AG10803 (cell line): ENCODE data around the gene ERGIC2.

Experiments used
- DNase-seq: peaks from one replicate; pipeline ENCODE4 v3.0.0; 2010; ENCODE audit warnings: low read depth
- H3K4me3 ChIP-seq: 2 replicates; pipeline ENCODE4 v1.5.1; 2011; ENCODE audit warnings: mild to moderate bottlenecking, low read length, control low read depth
- TF ChIP-seq, protein P1 (sequence below): conservative IDR thresholded peaks from 2 replicates; pipeline ENCODE4 v1.5.1; 2011; ENCODE audit warnings: mild to moderate bottlenecking, low read length, control low read depth, inconsistent platforms

The ERGIC2 gene

DNA sequence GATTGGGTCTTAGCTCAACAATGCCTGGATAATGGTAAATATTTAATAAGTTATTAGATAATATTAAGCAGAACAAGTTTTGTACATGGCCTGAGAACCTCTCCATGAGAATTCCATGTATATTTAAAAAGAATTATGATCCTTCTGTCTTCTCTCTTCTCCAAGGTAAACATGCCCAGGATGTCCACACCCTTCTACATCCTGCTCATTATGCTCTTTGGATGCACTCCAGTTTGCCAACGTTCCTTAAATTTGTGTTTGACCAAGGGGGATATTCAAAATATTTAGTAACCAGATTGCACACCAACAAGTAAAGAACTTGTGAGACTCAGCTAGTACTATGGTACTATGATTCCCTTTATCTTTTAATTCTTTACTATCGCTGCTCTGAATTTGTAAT is 44.8 kb upstream of the ERGIC2 start:
- TF ChIP-seq, protein P1, sequence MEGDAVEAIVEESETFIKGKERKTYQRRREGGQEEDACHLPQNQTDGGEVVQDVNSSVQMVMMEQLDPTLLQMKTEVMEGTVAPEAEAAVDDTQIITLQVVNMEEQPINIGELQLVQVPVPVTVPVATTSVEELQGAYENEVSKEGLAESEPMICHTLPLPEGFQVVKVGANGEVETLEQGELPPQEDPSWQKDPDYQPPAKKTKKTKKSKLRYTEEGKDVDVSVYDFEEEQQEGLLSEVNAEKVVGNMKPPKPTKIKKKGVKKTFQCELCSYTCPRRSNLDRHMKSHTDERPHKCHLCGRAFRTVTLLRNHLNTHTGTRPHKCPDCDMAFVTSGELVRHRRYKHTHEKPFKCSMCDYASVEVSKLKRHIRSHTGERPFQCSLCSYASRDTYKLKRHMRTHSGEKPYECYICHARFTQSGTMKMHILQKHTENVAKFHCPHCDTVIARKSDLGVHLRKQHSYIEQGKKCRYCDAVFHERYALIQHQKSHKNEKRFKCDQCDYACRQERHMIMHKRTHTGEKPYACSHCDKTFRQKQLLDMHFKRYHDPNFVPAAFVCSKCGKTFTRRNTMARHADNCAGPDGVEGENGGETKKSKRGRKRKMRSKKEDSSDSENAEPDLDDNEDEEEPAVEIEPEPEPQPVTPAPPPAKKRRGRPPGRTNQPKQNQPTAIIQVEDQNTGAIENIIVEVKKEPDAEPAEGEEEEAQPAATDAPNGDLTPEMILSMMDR, result no peak
- DNase-seq, result no peak
- H3K4me3 ChIP-seq, result no peak overlapping the region

DNA sequence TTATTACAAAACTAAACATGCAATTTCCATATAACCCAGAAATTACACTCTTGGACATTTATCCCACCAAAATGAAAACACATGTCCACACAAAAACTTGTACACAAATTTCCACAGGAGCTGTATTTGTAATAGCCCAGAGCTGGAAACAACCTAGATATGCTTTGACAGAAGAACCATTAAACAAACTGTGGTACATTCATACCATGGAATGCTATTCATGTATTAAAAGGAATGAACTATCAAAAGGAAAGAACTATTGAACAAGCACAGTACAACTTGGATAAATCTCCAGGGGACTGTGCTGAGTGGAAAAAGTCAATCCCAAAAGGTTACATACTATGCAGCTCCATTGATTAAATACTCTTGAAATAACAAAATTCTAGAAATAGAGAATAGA is 35.8 kb upstream of the ERGIC2 start:
- no peak for DNase-seq
- no peak overlapping the region for H3K4me3 ChIP-seq
- TF ChIP-seq, protein P1, result no peak

DNA sequence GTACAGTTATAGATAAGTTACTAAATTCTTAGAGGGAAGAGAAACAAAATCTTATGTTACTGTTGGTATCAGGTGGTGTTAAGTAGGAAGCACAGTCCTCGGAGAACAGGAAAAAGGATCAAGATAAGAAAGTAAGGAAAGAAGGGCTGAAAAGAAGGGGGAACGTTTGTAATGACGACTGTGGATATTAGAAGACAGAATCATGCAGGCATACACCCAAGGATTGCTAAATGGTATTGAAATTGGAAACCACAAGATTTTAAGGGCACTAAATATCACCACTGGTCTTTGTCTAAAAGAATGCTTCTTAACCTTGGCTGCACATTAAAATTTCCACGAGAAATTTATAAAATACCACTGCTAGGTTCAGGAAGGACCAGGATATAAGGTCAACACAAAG is 34.1 kb upstream of the ERGIC2 start:
- DNase-seq, result no peak
- TF ChIP-seq, protein P1, result no peak
- no peak overlapping the region for H3K4me3 ChIP-seq

DNA sequence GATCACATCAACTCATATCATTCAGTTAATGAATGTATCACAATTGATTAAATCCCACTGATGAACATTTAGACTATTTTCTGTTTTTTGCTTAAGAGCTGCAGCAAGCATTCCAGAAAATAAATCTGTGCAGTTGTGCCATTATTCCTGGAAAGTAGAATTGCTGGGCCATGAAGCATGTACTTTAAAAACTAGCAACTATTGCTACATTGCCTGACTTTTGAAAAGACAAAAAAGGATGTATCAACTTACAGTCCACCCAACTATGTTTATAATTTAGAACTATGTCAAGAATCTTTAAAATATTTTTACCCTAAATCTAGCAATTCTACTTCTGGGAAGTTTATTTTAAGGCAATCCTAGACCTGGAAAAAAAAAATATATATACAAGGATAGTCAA is 33.4 kb upstream of the ERGIC2 start:
- H3K4me3 ChIP-seq, result no peak overlapping the region
- TF ChIP-seq, protein P1, result no peak
- DNase-seq, result peak; percentile 1

DNA sequence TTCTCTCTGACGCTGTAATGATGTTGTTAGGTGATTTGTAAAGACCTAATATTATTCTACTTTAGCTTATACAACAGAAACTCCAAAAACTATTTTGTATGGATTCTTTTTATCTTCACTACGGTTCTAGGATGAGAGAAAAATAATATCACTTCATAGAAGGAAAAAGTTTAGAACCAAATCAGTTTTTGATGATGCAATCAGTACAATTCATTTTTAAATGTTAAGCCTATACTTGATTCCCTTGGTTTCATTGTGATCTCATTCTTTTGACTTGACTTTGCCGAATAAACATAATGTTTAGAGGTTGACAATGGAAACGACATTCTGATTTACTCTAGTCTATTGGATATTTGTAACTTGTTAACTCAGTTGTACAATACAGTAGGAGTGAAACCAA is 24.6 kb upstream of the ERGIC2 start:
- TF ChIP-seq, protein P1, result no peak
- no peak overlapping the region for H3K4me3 ChIP-seq
- no peak for DNase-seq

DNA sequence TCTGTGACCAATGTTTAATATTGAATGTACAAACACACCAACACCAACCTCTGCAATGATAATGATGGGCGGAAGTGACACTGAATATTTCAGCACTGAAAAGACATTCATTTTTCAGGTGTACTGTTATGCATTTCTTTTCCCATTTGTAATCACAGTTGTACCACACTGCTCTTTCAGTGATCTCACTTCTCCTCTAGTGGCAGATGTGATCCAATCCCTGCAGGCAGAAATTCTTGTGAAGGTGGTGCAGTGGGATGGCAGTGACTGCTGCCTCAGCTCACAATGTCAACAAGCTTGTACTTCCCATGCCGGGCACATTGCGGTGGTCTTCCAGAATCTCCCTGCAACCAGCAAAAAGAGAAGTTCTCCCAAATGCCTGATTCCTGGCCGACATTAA is 23.0 kb upstream of the ERGIC2 start:
- DNase-seq, result no peak
- TF ChIP-seq, protein P1, result no peak
- no peak overlapping the region for H3K4me3 ChIP-seq

DNA sequence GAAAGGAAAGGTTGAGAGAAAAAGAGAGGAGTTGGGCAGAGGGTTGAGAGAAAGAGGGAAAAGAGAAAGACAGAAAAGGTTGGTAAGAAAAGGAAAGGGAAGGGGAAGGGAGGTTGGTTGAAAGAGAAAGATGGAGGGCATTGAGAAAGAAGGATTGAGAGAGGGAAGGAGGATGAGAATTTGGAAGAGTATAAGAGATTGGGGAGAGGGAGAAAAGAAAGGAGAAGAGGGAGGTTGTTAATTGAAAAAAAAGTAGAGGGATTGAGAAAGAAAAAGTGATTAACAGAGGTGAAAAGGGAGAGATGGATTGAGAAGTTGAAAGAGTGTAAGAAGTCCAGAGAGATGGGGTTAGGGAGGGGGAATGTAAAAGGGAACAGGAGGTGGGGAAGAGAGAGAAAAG is 21.5 kb upstream of the ERGIC2 start:
- H3K4me3 ChIP-seq, result no peak overlapping the region
- no peak for DNase-seq
- TF ChIP-seq, protein P1, result no peak
